Ishikawa (cell line): ENCODE data around the gene RPUSD4.

Experiments used
- CEBPB ChIP-seq: IDR thresholded peaks from 2 replicates; pipeline ENCODE4 v1.6.1; 2012
- EP300 ChIP-seq: IDR thresholded peaks from 2 replicates; pipeline ENCODE4 v1.6.1; 2012; ENCODE audit warnings: borderline replicate concordance
- RAD21 ChIP-seq: IDR thresholded peaks from 2 replicates; pipeline ENCODE4 v1.6.1; 2012; ENCODE audit warnings: low read depth
- REST ChIP-seq: IDR thresholded peaks from 2 replicates; pipeline ENCODE4 v1.6.1; 2012; ENCODE audit warnings: low read depth, mild to moderate bottlenecking
- TAF1 ChIP-seq: IDR thresholded peaks from 2 replicates; pipeline ENCODE4 v1.6.1; 2012; ENCODE audit warnings: low read depth, mild to moderate bottlenecking
- YY1 ChIP-seq: IDR thresholded peaks from 2 replicates; pipeline ENCODE4 v1.6.1; 2012; ENCODE audit warnings: low read depth
- ZBTB7A ChIP-seq: IDR thresholded peaks from 2 replicates; pipeline ENCODE4 v1.6.1; 2012; ENCODE audit warnings: low read depth
- TF ChIP-seq, protein P1 (sequence below): IDR thresholded peaks from 2 replicates; pipeline ENCODE4 v1.6.1; 2012

GRCh38 chr11:126152152-126152551 is 59.3 kb downstream of the RPUSD4 start:
- no peak for TF ChIP-seq YY1
- TF ChIP-seq EP300 = no peak
- TF ChIP-seq CEBPB = no peak
- TF ChIP-seq REST = no peak
- TF ChIP-seq TAF1 = no peak
- no peak for TF ChIP-seq ZBTB7A
- TF ChIP-seq, protein P1, sequence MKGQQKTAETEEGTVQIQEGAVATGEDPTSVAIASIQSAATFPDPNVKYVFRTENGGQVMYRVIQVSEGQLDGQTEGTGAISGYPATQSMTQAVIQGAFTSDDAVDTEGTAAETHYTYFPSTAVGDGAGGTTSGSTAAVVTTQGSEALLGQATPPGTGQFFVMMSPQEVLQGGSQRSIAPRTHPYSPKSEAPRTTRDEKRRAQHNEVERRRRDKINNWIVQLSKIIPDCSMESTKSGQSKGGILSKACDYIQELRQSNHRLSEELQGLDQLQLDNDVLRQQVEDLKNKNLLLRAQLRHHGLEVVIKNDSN = no peak
- no peak for TF ChIP-seq RAD21
